Peyer's patch (tissue), 4 donors: ENCODE results near the gene YTHDF1.

Experiments used
- POLR2A ChIP-seq, 2 donors: fragments of 450-650 bp; IDR thresholded peaks; one replicate each; pipeline ENCODE4 v1.5.1; 2017; ENCODE audit warnings: antibody characterized with exemption in 2 of 2, mild to moderate bottlenecking in 2 of 2, moderate library complexity in 2 of 2
- TF ChIP-seq, protein P1 (sequence below), 6 experiments: fragments of 450-650 bp in 4 of 6; fragments of 200-600 bp in 2 of 6; sonication (generic) in 1 of 6; IDR thresholded peaks; one replicate each; pipeline ENCODE4 v1.5.1; 2017 to 2019; ENCODE audit warnings: antibody characterized with exemption in 6 of 6, mild to moderate bottlenecking in 3 of 6, moderate library complexity in 1 of 6

DNA sequence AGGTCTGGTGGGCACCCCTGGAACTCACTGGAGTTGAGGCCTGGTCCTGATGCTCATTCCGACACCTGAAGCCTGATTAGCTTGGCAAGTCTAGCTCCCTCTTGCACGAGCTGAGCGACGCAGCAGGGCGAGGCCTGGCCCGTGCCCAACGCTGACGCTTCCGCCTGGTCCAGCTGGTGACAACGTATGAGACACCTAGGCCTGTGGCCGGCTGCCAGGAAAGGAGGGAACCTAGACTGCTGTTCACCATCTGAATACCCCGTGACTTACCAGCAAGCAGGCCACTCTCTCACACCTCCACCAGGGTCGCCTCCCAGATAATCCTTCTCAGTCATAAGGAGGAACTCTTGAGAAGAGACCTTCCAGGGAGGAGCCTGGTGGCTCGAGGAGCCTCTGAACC is 24.5 kb downstream of the YTHDF1 start:
- TF ChIP-seq, protein P1, sequence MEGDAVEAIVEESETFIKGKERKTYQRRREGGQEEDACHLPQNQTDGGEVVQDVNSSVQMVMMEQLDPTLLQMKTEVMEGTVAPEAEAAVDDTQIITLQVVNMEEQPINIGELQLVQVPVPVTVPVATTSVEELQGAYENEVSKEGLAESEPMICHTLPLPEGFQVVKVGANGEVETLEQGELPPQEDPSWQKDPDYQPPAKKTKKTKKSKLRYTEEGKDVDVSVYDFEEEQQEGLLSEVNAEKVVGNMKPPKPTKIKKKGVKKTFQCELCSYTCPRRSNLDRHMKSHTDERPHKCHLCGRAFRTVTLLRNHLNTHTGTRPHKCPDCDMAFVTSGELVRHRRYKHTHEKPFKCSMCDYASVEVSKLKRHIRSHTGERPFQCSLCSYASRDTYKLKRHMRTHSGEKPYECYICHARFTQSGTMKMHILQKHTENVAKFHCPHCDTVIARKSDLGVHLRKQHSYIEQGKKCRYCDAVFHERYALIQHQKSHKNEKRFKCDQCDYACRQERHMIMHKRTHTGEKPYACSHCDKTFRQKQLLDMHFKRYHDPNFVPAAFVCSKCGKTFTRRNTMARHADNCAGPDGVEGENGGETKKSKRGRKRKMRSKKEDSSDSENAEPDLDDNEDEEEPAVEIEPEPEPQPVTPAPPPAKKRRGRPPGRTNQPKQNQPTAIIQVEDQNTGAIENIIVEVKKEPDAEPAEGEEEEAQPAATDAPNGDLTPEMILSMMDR (IDR thresholded peaks at IDR 0.05): peak in 1 of 6 experiments; percentile 6
- TF ChIP-seq POLR2A (IDR thresholded peaks at IDR 0.05): no peak
